ENCODE data around the gene PTDSS2. TPM values are rescaled to one million over a fixed set of nuclear protein-coding genes. Genes with fewer than 3 reads are reported as not detected.

PTDSS2 gene
- total and polyA plus RNA-seq, 2 of the 4 experiments (the other 2 are of a cell fraction): 23.5 to 26.6 TPM

DNA sequence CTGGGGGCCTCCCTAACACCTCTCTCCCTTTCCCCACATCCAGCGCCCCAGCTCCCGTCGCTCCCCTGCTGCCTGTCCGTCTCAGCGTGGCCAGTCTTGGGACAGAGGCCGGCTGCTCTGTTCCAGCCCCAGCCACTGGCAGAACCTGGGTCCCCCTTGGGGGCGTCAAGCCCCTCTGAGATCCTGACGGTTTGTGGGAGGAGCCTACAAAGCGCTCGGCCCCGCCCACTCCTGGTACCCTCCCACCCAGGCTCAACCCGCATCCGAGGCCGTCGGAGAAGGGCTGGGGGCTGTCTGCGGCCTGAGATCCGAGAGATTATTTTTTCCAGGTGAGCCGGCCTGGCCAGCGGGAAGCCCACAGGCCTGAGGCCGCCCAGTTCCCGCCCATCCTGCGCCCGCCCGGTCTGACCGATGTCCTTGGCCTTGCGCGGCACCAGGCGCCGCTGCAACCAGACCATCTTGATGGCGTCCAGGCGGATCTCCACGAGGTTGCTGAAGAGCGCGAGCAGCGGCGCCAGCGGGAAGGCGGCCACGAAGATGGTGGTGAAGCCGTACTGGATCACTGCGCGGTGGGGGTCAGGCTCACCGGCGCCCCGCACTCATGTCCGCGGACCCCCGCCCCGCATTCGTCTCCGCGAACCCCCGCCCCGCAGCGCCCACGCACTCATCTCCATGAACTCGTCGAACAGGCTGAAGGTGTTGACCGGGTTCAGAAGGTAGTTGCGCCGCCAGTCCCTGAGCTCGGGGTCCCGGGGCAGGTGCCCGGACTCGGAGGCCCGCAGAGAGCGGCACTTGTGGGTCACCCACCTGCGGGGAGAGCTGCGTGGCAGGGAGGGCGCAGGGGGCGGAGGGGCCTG, 29.8 kb upstream of the PTDSS2 start:
- no peak overlapping the region for H4K8ac ChIP-seq (ENCODE audit: low read depth in 2 of 2, low read length in 2 of 2)
- H2AK5ac ChIP-seq (ENCODE audit: low read depth, low read length): no peak overlapping the region
- H3K4me2 ChIP-seq (ENCODE audit: low read depth, low read length): no peak overlapping the region
- H3K23ac ChIP-seq (ENCODE audit: low read depth, low read length): no peak overlapping the region
- H3K27ac ChIP-seq (ENCODE audit: insufficient read depth, low read length): no peak overlapping the region
- H3K56ac ChIP-seq (ENCODE audit: extremely low read depth, insufficient read depth, low read length): no peak overlapping the region
- ChIA-PET CTCF (no interaction called here), POLR2A (ENCODE audit: unreplicated experiment) (no interaction called here)
- no peaks in the 10 kb centered on the region for H3K9me3 ChIP-seq (ENCODE audit: control insufficient read depth, insufficient read depth, low read length)
- BruUV-seq (replicated peaks): no TSS peak
- no peak overlapping the region for H3K4ac ChIP-seq (ENCODE audit: low read depth, low read length)
- H2BK20ac ChIP-seq (ENCODE audit: low read depth, low read length): no peak overlapping the region
- no peak overlapping the region for H2AFZ ChIP-seq (replicated peaks; ENCODE audit: low read length, poor library complexity)
- no peak overlapping the region for H4K5ac ChIP-seq (ENCODE audit: low read depth, low read length)
- no peak overlapping the region for H4K91ac ChIP-seq (ENCODE audit: insufficient read depth, low read depth, low read length)
- H3K14ac ChIP-seq (replicated peaks; ENCODE audit: low read depth, low read length): no peak overlapping the region
- peak overlapping the region; percentile 63 for H2AK9ac ChIP-seq (replicated peaks; ENCODE audit: low read depth, low read length, poor library complexity)
- no peaks in the 10 kb centered on the region for H3K79me1 ChIP-seq (ENCODE audit: low read depth in 1 of 2, low read length in 2 of 2)
- H3K4me1 ChIP-seq (ENCODE audit: control insufficient read depth, insufficient read depth, low read length): peaks cover 8% of the 10 kb centered on the region; the same call in 1 of the 2 replicates
- no peak overlapping the region for H2BK5ac ChIP-seq (ENCODE audit: low read depth, low read length, poor library complexity, severe bottlenecking)
- H4K20me1 ChIP-seq (ENCODE audit: insufficient read depth, low read length): no peaks in the 10 kb centered on the region
- in situ Hi-C loops (cut with MboI; ENCODE audit: low sequenced_read_pairs): no loop called here
- H2BK120ac ChIP-seq (ENCODE audit: low read depth, low read length): no peak overlapping the region
- DNase-seq: no peak
- no peak for ATAC-seq (ENCODE audit: low read depth)
- no peaks in the 10 kb centered on the region for H3K36me3 ChIP-seq (ENCODE audit: control insufficient read depth, insufficient read depth, low read length)
- H3K9ac ChIP-seq (ENCODE audit: low read depth, low read length): no peak overlapping the region
- dilution Hi-C loops (cut with HindIII; ENCODE audit: low sequenced_read_pairs, unreplicated experiment): no loop called here
- TF ChIP-seq SMC3 (IDR thresholded peaks at IDR 0.05; ENCODE audit: low read depth, low read length): no peak
- H3K9me1 ChIP-seq (ENCODE audit: insufficient read depth, low read length): no peaks in the 10 kb centered on the region
- WGBS, 2 experiments (ENCODE audit: extremely low coverage in 2 of 2, insufficient read length in 1 of 2): 48% methylated on average over 40 of the region's 71 CpGs; no CpG with 5 or more reads in 1 of the 2 experiments
- peaks cover 45% of the 10 kb centered on the region for H3K27me3 ChIP-seq (ENCODE audit: control insufficient read depth, insufficient read depth, low read length)
- no peak overlapping the region for H2BK15ac ChIP-seq (ENCODE audit: low read depth, low read length)
- no peak overlapping the region for H3K18ac ChIP-seq (ENCODE audit: low read depth, low read length)
- H3K4me3 ChIP-seq (ENCODE audit: insufficient read depth, low read depth, low read length): no peak overlapping the region
- intact Hi-C loops (cut with micrococcal nuclease): no loop called here
